SH-SY5Y (cell line): ENCODE data around the gene ADARB2.

ENCODE experiments used
- GATA2 ChIP-seq: IDR thresholded peaks from 2 replicates; pipeline ENCODE4 v1.6.1; 2011; ENCODE audit warnings: mild to moderate bottlenecking, low read depth, low read length
- GATA3 ChIP-seq: IDR thresholded peaks from 2 replicates; pipeline ENCODE4 v1.6.1; 2011; ENCODE audit warnings: low read depth, mild to moderate bottlenecking, low read length, moderate library complexity

DNA sequence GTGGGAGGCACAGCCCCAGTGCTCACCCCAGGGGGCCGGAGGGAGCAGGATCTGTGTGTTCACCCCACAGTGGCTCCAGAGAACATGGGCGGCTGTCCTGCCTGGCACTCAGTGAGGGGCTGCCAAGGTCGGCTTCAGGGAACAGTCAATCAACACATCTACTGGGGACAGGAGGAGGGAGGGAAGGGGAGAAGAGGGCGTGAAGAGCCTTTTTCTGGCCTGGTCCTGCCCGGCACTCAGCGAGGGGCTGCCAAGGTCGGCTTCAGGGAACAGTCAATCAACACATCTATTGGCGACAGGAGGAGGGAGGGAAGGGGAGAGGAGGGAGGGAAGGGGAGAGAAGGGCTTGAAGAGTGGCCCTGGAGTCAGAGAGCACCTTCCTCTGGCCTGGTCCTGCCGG lies 184.9 kb downstream of the ADARB2 start:
- TF ChIP-seq GATA2 (no peak), GATA3 (no peak)
